ENCODE results near the gene AOPEP. TPM values are rescaled to one million over a fixed set of nuclear protein-coding genes. Genes with fewer than 3 reads are reported as not detected.

The AOPEP gene
- total RNA-seq, 1 donor from 2014 or later, result 92.3 TPM

DNA sequence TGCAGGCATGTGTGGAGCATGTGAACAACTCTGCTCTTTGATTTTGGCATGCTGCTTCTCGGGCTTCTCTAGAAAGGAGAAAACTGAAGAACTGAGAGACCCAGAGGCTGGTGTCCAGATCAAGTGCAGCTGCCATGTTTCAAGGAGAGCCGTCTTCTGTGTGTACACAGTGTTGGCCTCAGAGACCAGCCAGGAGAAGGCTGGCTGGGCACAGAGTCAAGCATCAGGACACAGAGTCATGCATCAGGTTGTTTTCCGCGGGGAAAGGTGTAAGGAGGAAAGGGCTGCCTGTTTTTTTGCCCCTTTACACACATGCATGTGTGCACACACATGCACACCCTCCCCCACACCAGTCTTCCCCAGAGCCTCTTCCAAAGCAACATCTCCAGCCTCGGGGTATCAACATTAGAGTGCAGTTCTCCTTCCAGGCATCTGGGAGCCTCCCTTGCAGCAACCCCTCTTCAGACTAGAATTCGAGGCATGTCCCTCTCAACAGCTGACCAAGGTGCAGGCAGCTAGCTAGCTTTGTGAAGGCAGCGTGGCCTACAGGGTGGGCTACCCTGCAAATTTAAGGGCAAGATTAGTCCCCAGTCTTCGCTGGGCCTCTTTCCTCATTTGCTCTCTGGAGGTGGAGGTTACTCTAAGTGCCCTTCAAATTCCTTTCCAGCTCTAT, 180.9 kb downstream of the AOPEP start:
- Mint-ChIP-seq H3K4me1 (ENCODE audit: low read depth) (peaks cover 85% of the 10 kb centered on the region), H3K27me3 (ENCODE audit: low read depth) (no peaks in the 10 kb centered on the region), H3K27ac (ENCODE audit: unreplicated experiment) (peak overlapping the region; percentile 98), H3K9me3 (ENCODE audit: low read depth) (peaks cover 1% of the 10 kb centered on the region), H3K4me3 (ENCODE audit: unreplicated experiment) (no peak overlapping the region), H3K36me3 (ENCODE audit: low read depth) (no peaks in the 10 kb centered on the region)
- no peak for DNase-seq (ENCODE audit: low spot score)
- TF ChIP-seq, protein P1, sequence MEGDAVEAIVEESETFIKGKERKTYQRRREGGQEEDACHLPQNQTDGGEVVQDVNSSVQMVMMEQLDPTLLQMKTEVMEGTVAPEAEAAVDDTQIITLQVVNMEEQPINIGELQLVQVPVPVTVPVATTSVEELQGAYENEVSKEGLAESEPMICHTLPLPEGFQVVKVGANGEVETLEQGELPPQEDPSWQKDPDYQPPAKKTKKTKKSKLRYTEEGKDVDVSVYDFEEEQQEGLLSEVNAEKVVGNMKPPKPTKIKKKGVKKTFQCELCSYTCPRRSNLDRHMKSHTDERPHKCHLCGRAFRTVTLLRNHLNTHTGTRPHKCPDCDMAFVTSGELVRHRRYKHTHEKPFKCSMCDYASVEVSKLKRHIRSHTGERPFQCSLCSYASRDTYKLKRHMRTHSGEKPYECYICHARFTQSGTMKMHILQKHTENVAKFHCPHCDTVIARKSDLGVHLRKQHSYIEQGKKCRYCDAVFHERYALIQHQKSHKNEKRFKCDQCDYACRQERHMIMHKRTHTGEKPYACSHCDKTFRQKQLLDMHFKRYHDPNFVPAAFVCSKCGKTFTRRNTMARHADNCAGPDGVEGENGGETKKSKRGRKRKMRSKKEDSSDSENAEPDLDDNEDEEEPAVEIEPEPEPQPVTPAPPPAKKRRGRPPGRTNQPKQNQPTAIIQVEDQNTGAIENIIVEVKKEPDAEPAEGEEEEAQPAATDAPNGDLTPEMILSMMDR (IDR thresholded peaks at IDR 0.05), result no peak

DNA sequence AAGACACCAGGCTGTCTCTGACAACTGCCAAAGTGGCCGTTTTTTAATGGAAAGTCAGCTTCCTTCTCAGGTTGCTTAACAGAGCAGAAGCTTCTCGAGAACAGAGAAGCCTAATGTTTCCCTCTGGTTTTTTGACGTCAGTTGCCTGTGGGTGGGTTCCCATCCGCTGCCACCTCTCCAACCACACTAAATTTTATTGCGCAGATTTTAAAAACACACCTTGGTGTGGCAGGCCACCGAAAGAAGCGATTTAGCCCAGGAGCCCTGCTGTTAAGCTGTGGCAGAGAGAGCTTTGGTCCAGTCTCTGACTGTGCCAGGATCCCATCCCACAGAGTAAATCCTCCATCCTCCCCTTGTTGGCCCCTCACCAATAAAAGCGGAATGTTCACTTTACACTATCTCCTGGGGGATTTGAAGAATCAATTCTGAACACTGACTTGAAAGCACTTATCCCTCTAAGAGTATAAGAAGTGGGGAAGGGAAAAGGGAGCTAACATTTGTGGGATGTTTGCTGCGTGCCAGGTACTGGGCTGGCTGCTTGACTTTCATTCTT, 181.6 kb downstream of the AOPEP start:
- H3K4me3 Mint-ChIP-seq (ENCODE audit: unreplicated experiment), result no peak overlapping the region
- H3K9me3 Mint-ChIP-seq (ENCODE audit: low read depth), result peaks cover 4% of the 10 kb centered on the region
- TF ChIP-seq, protein P1 (IDR thresholded peaks at IDR 0.05), result no peak
- peaks cover 87% of the 10 kb centered on the region for H3K4me1 Mint-ChIP-seq (ENCODE audit: low read depth)
- no peak for DNase-seq (ENCODE audit: low spot score)
- peak overlapping the region; percentile 98 for H3K27ac Mint-ChIP-seq (ENCODE audit: unreplicated experiment)
- no peaks in the 10 kb centered on the region for H3K27me3 Mint-ChIP-seq (ENCODE audit: low read depth)
- no peaks in the 10 kb centered on the region for H3K36me3 Mint-ChIP-seq (ENCODE audit: low read depth)

DNA sequence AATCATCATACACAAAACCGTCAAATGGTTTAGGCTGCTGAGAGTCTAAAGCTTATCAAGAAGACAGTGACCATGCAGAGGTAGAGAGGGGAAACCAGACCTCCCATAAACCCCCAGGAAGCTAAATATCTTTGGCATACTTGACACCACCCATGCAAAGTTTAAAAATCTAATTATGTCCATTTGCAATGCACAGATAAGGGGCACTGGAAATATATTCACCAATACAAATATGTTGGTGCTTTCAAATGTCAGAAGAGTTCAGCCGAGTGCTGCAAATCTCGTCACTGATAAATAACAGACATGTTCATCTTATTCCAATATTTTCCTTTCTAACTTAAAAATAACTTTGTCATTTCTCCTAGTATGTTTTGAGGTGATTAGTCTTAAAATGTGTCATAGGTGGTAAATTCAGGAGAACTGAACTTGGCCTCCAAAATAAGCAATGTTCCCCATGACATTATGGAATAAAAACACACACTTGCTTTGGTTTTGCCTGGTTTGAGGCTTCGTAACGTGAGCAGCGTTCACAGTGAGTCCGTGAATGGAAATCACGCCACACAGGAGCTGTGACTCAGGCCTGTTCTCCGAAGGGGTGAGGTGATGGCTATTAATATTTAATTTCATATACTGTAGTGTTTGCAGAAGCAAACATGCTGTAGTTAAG, 182.2 kb downstream of the AOPEP start:
- Mint-ChIP-seq H3K27me3 (ENCODE audit: low read depth) (no peaks in the 10 kb centered on the region), H3K9me3 (ENCODE audit: low read depth) (peaks cover 4% of the 10 kb centered on the region), H3K36me3 (ENCODE audit: low read depth) (no peaks in the 10 kb centered on the region), H3K27ac (ENCODE audit: unreplicated experiment) (peak overlapping the region; percentile 98), H3K4me1 (ENCODE audit: low read depth) (peaks cover 87% of the 10 kb centered on the region), H3K4me3 (ENCODE audit: unreplicated experiment) (no peak overlapping the region)
- TF ChIP-seq, protein P1 (IDR thresholded peaks at IDR 0.05), result no peak
- DNase-seq (ENCODE audit: low spot score), result no peak

DNA sequence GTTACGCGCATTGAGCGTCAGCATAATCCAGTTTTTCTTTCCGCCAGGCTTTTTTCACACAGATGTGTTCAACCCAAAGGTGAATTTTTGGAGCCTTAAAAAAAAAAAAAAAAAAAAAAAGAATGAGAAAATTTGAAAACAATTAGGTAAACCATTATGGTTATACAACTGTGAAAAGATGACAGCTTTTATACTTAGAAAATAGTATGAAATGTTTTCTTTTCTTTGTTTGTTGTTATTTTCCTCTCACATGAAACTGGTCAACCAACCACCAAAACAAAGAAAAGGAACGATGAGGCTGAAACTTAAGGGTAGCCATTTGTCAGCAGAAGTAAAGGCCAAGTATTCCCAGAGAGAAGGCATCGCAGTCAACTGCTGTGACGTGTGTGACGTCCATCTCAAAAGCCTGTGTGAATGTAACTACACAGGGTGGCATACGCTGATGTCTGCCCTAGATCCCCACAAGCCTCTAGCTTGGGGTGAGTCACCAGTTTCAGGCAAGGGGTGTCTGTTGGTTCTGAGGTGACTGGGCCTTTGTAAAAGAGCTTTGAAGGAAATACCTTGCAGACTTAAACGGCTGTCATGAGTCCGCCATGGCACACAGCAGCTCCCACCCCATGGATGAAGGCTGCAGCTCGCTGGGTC, 182.9 kb downstream of the AOPEP start:
- no peak for DNase-seq (ENCODE audit: low spot score)
- no peaks in the 10 kb centered on the region for H3K36me3 Mint-ChIP-seq (ENCODE audit: low read depth)
- H3K27ac Mint-ChIP-seq (ENCODE audit: unreplicated experiment), result peak overlapping the region; percentile 98
- H3K9me3 Mint-ChIP-seq (ENCODE audit: low read depth), result peaks cover 4% of the 10 kb centered on the region
- H3K4me1 Mint-ChIP-seq (ENCODE audit: low read depth), result peaks cover 87% of the 10 kb centered on the region
- H3K27me3 Mint-ChIP-seq (ENCODE audit: low read depth), result no peaks in the 10 kb centered on the region
- H3K4me3 Mint-ChIP-seq (ENCODE audit: unreplicated experiment), result no peak overlapping the region
- TF ChIP-seq, protein P1 (IDR thresholded peaks at IDR 0.05), result no peak
